GM12865 (cell line): ENCODE measurements around the gene MLH1.

Experiments
- DNase-seq: peaks from one replicate; pipeline ENCODE4 v3.0.0; 2010; ENCODE audit warnings: low read depth
- H3K4me3 ChIP-seq: 2 replicates; pipeline ENCODE4 v1.5.1; 2011; ENCODE audit warnings: mild to moderate bottlenecking, low read depth, low read length, control low read depth
- TF ChIP-seq, protein P1 (sequence below): IDR thresholded peaks from 2 replicates; pipeline ENCODE4 v1.5.1; 2011; ENCODE audit warnings: low read length, control low read depth, low read depth, inconsistent platforms; ENCODE audit not compliant: insufficient read depth; ENCODE audit errors: missing control alignments

MLH1 gene

DNA sequence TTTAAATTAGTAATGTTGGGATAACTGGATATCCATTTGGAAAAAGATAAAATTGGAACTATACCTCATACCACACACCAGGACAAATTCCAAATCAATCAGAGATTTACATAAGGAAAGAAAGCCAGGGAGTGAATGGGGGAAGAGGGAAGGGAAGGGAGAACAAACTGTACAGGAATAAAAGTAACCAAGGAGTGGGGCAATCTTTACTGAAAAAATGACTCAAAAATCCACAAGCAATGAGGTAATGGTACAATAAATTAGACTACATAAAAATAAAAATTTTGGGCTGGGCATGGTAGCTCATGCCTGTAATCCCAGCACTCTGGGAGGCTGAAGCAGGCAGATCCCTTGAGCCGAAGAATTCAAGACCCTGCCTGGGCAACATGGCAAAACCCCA lies 82.6 kb downstream of the MLH1 start:
- TF ChIP-seq, protein P1, sequence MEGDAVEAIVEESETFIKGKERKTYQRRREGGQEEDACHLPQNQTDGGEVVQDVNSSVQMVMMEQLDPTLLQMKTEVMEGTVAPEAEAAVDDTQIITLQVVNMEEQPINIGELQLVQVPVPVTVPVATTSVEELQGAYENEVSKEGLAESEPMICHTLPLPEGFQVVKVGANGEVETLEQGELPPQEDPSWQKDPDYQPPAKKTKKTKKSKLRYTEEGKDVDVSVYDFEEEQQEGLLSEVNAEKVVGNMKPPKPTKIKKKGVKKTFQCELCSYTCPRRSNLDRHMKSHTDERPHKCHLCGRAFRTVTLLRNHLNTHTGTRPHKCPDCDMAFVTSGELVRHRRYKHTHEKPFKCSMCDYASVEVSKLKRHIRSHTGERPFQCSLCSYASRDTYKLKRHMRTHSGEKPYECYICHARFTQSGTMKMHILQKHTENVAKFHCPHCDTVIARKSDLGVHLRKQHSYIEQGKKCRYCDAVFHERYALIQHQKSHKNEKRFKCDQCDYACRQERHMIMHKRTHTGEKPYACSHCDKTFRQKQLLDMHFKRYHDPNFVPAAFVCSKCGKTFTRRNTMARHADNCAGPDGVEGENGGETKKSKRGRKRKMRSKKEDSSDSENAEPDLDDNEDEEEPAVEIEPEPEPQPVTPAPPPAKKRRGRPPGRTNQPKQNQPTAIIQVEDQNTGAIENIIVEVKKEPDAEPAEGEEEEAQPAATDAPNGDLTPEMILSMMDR: no peak
- no peak for DNase-seq
- H3K4me3 ChIP-seq: no peak overlapping the region

DNA sequence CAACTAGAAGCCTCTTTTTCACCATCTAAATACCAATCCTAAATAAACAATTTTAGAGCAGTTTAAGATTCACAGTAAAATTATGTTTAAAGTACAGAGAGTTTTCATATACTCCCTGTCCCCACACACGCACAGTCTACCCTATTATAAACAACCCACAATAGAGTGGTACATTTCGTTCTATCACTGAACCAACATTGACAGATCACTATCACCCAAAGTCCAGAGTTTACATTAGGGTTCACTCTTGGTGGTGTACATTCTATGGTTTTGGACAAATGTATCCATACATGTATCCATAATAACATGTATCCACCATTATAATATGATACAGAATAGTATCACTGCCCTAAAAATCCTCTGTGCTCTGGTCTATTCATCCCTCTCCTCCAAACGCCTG lies 89.0 kb downstream of the MLH1 start:
- TF ChIP-seq, protein P1: no peak
- H3K4me3 ChIP-seq: no peak overlapping the region
- no peak for DNase-seq

DNA sequence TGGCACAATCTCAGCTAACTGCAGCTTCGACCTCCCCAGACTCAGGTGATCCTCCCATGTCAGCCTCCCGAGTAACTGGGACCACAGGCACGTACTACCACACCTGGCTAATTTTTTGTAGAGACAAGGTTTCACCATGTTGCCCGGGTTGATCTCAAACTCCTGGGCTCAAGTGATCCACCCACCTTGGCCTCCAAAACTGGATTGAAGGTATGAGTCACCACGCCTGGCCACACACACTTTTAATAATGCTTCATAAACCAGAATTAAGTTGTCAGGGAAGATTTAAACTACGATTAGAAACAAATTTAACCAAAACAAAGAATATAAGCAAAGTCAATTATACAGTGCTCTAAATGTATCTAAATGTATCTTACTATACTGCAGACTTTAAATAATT lies 93.6 kb downstream of the MLH1 start:
- DNase-seq: no peak
- H3K4me3 ChIP-seq: no peak overlapping the region
- TF ChIP-seq, protein P1: no peak

DNA sequence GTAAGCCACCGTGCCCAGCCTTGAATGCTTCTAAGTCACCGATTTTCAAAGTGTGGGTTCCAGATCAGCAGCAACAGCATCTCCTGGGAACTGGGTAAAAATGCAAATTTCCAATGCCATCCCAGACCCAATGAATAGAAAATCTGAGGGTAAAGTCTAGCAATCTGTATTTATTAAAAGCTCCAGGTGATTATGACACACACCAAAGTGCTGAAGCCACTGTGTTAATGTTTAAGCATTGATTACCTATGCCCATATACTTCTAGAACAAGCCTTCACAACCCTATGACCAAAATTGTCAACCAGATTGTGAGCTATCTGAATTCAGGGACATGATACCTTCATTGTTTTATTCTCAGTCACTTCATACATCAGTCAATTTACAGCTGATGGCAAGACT lies 94.6 kb downstream of the MLH1 start:
- no peak for DNase-seq
- no peak overlapping the region for H3K4me3 ChIP-seq
- TF ChIP-seq, protein P1: no peak

DNA sequence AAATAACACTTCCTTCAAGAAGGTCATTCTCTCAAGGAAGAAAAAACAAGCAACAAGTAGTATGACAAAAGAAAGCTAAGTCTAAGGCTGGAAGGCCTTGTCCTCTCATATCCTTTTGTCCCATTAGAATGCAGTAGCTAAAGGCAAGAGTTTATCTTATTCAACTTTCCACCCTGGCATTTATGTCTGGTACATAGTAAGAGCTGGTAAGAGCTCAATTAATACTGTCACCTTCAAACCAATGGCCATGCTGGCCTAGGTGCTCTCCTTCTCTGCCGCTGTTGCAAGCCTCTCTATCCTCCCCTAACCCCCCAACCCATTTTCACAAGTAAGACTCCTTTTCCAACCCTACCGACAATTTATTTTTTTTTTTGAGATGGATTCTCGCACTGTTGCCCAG lies 99.2 kb downstream of the MLH1 start:
- H3K4me3 ChIP-seq: no peak overlapping the region
- DNase-seq: no peak
- TF ChIP-seq, protein P1: no peak

DNA sequence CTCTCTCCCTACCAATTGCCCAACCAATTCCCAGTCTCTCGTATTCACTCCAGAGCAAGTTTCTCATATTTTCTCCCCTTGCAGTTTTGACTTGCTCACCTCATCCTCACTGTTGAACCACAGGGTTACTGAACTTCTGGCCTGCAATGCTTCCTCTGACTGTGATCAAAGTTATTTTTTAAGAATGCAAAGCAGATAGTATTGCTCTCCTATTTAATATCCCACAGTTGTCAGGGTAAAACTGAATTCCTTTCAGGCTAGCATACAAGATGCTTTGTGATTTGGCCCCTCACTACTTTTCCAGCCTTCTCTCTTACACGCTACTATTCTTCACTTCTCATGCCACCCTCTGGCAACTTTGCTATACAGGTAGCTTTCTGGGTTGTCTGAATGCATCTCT lies 100.2 kb downstream of the MLH1 start:
- no peak overlapping the region for H3K4me3 ChIP-seq
- TF ChIP-seq, protein P1: no peak
- DNase-seq: no peak

DNA sequence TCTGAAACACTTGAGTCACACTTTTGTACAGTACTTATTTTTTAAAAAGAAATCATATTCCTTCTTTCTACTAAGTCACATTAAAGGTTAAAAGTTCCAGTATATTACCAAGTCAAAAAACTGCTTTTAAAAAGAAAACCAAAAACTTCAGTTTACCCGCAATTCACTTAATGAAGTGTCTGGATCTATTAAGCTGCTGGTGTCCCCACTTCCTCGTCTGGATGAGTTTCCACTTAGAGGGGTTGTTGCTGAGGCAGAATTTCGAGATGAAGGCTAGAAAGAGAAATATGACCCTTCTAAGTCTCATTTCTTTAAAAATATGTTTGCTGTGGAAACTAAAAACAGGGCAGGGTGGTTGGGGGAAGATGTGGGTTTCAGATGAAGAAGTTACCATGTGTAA lies 101.3 kb downstream of the MLH1 start:
- no peak for DNase-seq

More for the DNA sequence above, 101.3 kb downstream of the MLH1 start:
- TF ChIP-seq, protein P1: no peak
- no peak overlapping the region for H3K4me3 ChIP-seq
